Measurements from ENCODE around the gene MFRP.

The MFRP gene

DNA sequence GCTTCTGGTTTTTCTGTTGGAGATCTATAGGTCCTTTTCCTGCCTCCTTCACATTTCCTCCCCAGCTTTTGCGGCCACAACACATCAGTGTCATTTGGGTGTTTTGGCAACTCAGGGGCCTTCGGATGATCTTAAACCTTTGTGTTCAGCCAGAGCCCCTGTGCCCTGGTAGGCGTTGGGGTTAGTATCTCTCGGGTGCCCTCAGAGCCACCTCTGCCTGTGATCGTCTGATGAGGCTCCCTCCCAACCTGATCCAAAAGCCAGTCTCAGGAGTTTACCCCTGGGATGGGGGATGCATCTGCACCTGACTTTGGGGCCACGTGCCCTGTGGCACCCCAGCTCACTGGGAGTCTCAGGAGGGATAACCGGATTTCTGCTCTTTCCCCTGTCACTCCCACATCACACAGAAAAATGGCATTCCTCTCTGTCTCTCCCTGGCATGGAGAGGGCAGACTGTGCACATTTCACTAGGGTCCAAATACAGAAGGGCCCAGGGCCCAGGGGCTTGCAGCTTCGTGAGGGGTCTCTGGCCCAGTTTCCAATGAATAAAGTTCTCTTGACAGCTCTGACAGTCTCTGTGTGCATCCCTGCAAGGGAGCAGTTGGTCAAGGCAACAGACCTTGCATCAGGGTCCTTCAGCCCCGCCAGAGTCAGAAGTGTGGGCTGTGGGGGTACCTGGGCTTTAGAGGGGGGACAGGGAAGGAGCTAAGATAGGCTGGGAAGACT, 9.6 kb downstream of the MFRP start:
- no peak for DNase-seq

DNA sequence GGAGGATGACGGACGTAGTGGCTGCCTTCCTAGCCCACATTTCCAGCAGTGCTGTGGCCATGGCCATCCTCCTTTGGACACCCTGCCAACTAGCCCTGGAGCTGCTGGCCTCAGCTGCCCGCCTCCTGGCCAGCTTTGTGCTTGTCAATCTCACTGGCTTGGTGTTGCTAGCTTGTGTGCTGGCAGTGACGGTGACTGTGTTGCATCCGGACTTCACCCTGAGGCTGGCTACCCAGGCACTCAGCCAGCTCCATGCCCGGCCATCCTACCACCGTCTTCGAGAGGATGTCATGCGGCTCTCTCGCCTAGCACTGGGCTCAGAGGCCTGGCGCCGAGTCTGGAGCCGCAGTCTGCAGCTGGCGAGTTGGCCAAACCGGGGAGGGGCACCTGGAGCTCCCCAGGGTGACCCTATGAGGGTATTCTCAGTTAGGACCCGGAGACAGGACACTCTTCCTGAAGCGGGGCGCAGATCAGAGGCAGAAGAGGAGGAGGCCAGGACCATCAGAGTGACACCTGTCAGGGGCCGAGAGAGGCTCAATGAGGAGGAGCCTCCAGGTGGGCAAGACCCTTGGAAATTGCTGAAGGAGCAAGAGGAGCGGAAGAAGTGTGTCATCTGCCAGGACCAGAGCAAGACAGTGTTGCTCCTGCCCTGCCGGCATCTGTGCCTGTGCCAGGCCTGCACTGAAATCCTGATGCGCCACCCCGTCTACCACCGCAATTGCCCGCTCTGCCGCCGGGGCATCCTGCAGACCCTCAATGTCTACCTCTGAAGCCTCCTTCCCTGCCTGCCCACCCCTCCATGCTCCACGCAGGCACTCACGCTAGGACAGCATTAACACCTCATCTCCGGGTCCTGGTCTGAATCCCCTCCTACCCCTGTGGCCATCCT, 10.6 kb downstream of the MFRP start:
- no peak for DNase-seq

DNA sequence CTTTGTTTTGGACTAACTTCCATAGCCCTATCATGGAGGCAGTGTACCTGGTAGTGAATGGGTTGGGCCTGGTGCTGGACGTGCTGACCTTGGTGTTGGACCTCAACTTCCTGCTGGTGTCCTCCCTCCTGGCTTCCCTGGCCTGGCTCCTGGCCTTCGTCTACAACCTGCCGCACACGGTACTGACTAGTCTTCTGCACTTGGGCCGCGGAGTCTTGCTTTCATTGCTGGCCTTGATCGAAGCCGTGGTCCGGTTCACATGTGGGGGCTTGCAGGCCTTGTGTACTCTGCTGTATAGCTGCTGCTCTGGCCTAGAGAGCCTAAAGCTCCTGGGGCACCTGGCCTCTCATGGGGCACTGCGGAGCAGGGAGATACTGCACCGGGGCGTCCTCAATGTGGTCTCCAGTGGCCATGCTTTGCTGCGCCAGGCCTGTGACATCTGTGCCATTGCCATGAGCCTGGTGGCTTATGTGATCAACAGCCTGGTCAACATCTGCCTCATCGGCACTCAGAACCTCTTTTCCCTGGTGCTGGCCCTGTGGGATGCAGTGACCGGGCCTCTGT, 11.3 kb downstream of the MFRP start:
- no peak for DNase-seq

GRCh38 chr11:119334174-119334930, 12.2 kb downstream of the MFRP start, which contains the start of gene RNF26:
RNF26 (plus strand) TSS chr11:119334527; CDS start chr11:119335123, 596 bp downstream.
- peak; percentile 91 for DNase-seq

- no peak for DNase-seq
Observed at GRCh38 chr11:119332111-119332765, 14.3 kb downstream of the MFRP start.

DNA sequence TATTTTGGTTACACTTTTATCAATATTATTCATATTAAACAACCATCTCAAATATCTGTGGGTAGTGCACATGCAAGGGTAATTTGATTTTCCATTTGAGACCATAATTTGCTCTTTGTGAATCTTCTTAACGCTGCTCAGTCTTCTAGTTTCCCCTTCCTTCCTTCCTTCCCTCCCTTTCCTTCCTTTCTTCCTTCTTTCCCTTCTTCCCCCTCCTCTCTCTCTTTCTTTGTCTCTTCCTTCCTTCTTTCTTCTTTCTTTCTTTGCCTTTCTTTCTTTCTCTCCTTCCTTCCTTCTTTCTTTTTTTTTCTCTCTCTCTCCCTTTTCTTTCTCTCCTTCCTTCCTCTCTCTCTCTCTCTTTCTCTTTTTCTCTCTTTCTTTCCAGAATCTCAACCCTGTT, 16.3 kb downstream of the MFRP start:
- DNase-seq: no peak

DNA sequence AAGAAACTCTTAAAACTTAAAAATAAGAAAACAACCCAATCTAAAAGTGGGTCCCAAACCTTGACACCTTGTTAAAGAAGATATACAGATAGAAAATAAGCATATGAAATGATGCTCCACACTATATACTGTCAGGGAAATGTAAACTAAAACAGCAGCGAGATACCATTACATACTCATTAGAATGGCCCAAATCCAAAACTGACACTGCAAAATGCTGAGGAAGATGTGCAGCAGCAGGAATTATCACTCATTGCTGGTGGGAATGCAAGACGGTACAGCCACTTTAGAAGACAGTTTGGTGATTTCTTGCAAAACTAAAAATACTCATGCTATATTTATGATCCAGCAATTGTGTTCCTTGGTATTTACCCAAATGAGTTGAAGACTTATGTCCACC, 17.2 kb downstream of the MFRP start:
- DNase-seq: no peak

DNA sequence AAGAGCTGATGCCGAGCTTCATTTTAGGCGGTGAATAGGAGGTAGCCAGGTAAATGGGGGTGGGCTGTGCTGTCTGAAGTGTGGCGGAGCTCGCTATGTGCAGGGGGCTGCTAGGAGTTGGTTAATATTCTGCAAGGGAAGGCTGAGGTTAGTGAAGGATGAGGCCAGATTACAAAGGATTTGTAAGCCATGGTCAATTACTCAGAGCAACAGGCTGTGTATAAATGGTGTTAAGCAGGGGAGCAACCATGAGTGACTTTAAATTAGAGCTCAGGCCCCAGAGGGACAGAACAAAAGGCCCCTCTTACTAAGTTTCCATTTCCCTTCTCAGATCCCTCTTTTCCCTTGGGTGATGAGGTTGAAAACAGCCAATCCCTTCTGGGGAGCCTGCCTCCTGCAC, 22.3 kb downstream of the MFRP start:
- no peak for DNase-seq

DNA sequence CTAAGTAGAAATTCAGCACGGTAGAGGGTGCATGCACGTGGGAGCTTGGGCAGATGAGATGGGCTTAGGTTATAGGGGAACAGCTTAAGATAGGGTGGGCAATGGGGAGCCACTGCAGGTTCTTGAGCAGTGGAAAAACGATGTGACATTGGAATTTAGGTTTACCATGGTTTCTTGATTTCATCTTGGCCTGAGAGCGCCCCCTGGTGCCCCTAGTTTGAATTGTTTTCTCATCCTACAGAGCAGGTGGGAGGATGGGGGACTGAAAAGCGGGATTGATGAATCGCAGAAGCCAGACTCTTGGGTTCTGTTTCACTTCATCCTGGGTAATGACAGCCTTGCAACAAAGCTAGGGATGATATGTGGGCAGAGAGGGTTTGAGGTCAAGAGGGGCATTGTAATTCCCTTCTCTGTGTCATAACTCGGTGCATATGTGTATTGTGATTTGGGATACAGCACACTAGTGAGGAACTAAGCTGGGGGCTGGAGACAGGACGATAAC, 22.9 kb downstream of the MFRP start:
- DNase-seq: no peak

DNA sequence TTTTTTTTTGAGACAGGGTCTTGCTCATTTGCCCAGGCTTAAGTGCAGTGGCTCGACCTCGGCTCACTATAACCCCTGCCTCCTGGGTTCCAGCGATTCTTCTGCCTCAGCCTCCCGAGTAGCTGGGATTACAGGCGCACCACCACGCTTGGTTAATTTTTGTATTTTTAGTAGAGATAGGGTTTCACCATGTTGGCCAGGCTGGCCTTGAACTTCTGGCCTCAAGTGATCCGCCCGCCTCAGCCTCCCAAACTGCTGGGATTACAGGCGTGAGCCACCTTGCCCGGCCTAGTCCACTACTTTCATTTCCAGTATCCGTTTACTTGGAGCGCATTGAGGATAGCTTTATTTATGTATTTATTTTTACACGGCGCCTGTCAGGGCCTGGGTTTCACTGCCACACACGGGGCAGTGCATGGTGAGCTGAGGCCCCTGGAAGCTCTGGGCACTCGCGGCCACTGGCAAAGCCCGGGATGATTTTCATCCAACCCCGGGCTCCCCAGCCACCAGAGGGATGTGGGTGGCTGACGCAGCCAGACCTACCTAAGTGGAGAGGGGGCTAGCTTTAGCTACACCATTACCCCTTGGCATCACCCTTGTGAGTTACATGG, 23.5 kb downstream of the MFRP start:
- no peak for DNase-seq

GRCh38 chr11:119322360-119322739, 24.2 kb downstream of the MFRP start:
- no peak for DNase-seq

- DNase-seq: no peak
Observed at GRCh38 chr11:119320776-119321524, 25.6 kb downstream of the MFRP start.

DNA sequence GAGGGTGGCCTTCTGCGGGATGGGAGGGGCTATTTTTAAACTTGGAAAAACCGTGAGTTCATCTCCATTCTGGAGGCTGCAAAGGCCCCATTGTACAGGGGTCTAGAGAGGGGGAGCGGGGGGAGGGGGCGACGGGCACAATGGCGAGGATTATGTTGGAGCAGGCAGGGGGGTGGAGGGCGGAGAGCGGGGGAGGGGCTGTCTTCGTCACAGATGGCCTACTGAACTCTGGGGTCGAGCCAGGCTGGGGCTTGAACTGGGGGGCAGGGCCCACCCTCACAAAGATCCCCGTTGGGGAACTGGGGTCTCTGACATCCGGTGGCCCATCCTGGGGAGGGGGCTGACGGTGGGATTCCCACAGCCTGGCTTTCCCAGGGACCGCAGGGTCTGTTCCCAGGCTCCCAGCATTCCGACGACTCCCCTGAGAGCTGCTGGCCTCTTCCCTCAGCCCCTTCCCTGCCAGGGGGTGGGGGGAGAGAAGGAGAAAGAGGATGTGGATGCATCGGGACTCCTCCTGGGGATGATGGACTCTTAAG, 26.2 kb downstream of the MFRP start:
- DNase-seq: no peak

- DNase-seq: no peak
Observed at GRCh38 chr11:119319700-119320239, 26.7 kb downstream of the MFRP start.

DNA sequence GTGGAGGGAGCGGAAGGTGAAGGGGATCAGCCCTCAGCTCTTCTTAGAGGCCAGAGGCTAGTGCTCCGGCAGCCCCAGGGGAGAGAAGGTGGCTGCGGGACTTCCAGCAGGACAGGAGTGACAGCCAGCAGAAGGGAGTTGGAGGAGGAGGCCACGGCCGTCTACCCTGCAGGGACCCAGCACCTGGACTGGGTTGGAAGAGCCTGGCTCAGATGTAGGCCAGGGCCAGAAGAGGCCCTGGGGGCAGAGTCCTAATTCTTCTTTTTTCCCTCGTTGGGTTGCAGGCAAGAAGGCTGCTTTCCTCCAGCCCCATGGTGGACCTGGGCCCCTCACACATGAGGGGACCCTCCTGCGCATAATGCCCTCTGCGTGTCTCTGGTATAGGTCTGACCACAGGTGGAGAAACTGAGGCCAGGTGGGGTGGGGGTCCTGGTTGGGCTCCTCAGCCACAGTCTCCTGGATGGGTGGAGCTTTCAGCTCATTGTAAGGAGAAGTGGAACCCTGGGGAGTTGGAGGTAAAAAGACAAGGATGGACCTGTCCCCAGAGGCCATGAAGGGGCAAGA, 27.3 kb downstream of the MFRP start:
- no peak for DNase-seq

DNA sequence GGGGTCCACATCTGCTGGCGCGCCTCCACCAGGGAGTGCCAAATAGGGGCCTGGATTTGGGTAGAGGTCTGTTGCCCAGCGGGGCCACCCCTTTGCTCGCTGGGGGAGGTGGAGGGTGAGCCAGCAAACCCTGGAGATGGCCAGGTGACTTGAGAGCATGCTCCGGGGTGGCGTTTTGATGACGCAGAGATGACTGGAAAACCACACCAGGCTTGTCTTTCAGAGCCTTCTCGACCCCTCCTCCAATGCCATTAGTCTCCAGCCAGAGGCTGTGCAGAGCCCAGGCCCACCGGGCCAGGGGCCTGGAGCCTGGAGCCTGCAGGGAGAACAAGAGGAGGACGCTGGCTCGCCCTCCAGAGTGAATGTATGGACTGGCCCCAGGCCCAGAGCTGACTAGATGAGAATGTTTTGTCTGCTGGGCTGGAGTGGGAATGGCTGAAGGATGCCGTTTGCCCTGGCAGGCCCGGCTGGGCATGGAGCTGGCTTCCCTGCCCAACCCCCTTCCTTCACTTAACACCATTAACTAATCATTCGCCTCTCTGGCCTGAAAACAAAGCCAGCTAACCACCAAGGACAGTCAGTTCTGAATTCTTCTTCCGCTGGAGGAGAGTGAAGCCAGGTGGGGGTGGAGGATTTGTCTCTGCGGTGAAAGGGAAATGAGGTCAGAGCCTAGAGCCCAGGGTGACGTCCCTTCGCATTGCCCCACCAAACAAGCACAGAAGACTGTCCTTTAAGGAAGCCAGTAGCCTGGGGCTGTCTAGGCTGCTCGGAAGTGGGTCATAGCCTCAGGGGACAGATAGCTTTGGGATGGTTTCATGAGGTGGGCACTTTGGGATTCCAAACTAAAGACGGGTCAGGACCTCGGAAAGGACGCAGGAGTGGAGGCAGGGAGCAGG, 28.0 kb downstream of the MFRP start:
- no peak for DNase-seq

GRCh38 chr11:119317592-119318239, 28.8 kb downstream of the MFRP start:
- no peak for DNase-seq
